DMS114 treated with DMSO at 0.1 percent for 48 hours (cell line): ENCODE data around the gene TM9SF1.

Experiments used
- DNase-seq: peaks from one replicate; lab custom pipeline; 2025; ENCODE audit not compliant: unreplicated experiment; lab: John Stamatoyannopoulos, UW

The TM9SF1 gene, protein sequence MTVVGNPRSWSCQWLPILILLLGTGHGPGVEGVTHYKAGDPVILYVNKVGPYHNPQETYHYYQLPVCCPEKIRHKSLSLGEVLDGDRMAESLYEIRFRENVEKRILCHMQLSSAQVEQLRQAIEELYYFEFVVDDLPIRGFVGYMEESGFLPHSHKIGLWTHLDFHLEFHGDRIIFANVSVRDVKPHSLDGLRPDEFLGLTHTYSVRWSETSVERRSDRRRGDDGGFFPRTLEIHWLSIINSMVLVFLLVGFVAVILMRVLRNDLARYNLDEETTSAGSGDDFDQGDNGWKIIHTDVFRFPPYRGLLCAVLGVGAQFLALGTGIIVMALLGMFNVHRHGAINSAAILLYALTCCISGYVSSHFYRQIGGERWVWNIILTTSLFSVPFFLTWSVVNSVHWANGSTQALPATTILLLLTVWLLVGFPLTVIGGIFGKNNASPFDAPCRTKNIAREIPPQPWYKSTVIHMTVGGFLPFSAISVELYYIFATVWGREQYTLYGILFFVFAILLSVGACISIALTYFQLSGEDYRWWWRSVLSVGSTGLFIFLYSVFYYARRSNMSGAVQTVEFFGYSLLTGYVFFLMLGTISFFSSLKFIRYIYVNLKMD

GRCh38 chr14:24195186-24196070 lies at the start of gene TM9SF1:
Gene TM9SF1 (minus strand): TSS chr14:24195441. CDS start chr14:24195019, 422 bp downstream.
- DNase-seq = peak; percentile 42

GRCh38 chr14:24243336-24243836 lies 48.1 kb upstream of the TM9SF1 start:
- DNase-seq = no peak

- DNase-seq = peak; percentile 94
Measured at GRCh38 chr14:24241829-24242443, 46.7 kb upstream of the TM9SF1 start.

DNA sequence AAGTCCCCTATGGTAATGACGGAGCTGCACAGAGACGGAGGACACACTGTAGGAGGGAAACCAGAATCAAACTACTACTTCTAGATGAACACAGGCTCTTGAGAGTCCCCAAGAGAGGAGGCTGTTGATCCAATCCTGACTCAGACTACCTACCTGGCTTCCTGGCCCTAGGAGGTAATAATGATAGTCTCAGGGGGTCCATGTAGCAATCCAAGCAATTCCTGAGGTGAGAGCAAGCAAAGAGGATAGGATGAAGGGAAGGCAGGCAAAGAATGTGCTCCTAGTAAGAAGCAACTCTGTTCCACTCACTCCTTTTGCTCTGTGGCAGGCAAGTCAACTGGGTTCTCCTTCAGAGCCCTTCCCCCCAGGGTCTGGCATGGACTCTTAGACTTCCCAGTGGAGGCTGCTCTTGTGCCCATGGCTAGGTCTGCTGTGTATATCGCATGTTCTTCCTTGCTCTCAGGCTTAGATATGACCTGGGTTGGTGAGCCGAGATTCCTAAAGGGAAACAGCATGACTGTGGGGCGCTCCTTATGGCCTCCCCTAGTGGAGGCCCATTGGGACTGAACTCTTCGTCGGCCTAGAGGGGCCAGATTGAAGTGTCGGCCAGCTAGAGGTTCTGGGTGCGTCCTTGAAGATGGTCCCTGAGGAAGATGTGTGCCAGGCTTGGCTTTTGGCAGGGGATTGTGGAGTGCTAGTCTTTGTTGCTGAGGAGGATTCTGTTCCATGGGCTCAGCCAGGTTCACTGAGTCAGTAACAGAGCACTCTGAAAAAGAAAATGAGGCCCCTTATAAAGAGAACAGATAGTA lies 45.1 kb upstream of the TM9SF1 start:
- DNase-seq = no peak

DNA sequence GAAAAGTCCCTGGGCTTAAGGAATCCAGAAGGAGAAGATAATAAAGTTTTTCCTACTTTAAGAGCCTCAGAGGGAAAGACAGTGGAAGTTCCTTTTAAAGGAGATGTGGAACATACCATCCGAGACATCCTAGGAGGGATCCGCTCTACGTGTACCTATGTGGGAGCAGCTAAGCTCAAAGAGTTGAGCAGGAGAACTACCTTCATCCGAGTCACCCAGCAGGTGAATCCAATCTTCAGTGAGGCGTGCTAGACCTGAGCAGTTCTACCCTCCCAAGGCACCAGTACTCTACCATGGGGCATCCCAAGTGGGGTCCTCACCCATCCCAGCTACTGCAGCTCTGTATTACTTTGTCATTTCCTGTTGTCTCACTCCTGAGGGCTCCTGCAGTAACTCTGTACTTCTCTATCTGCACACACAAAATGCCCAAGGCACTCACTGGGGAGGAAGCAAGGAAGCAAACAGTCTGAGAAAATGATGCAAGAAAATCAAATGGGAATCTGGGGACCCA lies 43.3 kb upstream of the TM9SF1 start:
- DNase-seq = no peak

GRCh38 chr14:24238123-24238522 lies 42.9 kb upstream of the TM9SF1 start:
- no peak for DNase-seq

DNA sequence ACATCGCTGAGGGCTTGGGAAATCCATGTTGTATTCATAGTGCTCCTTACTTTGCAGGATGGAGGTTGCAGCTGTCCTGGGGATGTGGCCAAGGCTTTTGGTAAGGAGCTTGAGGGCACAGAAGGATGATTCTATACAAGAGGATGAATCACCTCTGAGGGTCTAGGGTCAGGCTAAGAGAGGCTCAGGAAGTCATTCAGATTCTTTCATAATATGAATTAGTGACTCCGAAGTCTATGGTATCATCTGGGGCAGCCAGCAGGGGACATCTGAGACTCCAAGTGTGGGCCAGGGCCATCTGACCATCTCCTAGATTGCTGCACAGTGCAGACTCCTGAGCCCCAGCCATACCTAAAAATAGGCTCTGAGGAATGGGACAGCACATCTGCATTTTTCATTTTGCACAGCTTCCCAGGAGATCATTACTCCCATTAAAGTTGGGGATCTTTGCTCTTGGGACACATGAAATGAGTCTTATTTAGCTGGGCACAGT lies 42.3 kb upstream of the TM9SF1 start:
- DNase-seq = no peak

GRCh38 chr14:24236689-24237462 lies 41.6 kb upstream of the TM9SF1 start:
- no peak for DNase-seq

- no peak for DNase-seq
Measured at GRCh38 chr14:24235804-24236688, 40.8 kb upstream of the TM9SF1 start.

DNA sequence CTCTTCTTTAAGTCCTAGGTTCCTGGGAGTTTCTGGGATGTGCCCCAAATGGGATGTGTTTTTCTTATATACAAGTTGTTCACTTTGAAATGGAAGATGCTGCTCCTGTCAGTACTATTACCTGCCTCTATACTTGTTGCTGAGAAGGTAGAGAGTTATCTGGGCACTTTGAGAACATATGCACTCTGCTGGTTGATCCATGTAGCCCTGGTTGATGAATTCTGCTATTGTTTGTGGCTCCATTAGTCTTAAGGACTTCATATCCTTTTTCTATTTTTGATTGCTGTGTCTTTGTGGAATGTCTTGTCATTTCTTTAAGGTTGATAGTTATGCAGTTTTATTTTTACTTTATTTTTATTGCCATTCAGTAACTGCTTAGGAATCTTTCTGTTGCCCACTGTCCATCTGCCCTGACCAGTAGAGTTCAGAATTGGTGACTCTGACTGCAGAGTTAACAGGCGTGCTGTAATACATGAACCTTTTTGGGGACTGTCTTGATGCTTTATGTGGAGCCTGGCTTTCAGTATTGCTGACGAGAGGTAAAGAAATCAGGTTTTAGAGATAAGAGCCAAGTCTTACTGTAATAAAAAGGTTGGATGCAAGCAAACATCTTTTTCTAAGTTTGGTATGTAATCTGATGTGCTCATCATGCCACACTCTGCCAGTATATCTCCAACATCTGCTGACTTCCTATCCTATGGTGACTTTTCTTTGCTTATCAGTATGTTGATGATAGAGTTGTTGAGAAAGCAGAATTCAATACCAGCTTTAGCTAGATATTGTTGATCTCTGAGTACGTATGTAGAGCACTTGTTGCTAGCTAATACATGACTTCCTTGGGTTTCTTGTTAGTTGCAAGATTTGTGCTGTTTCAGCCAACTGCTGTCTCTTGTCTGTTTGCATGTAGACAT lies 39.1 kb upstream of the TM9SF1 start:
- no peak for DNase-seq

DNA sequence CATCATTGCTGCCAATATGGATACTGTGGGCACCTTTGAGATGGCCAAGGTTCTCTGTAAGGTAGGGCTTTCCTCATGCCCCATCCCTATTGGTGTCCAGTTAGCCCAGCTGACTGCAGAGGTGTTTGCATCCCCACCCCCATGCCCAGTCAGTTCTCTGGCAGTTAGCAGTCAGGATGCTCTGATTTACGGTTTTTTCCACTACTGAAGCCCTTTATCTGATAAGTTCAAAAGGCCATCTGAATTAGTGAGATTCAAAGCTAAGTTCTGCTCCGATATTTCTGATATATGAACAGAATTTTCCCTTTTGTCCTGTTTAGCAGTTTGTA lies 38.3 kb upstream of the TM9SF1 start:
- DNase-seq = no peak

DNA sequence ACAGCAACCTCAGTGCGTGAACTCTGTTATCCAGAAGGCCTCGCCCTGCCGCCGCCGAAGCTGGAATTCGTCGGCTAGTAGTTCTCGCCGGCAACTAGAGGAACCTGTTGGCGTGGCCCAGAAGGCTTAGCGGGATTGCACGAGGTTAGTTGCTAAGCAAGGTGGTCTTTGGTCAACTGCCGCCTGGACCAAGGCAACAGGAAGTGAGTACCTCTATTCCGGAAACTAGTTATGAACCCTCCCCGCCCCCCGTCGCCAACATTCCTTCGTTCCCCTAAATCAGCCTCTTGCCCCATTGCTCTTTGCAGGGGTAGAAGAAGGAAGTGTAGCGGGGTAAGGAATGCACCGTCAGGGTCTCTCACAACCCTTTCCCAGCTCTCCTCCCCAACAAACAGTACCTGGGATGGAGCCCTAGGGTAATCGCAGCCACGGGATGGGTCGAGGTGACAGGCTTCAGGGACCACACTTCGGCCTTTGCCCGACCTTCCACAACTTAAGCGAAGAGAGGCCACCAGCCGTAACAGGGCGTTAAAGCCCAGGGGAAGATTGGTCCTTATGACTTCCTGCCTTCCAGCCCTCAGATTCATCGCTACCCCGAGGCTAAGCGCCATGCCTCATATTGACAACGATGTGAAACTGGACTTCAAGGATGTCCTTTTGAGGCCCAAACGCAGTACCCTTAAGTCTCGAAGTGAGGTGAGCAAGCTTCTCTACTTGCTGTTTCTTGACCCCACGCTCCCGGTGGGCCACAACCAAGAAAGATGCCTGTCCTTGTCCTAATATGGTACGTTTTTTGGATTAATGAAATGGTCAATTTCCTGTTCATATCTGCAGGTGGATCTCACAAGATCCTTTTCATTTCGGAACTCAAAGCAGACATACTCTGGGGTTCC lies 37.6 kb upstream of the TM9SF1 start, which contains the start of gene GMPR2:
TSS of gene GMPR2 (plus strand) at position 285 of the 893 bp plus-strand sequence. CDS start at position 610, 325 bp downstream.
- peak; percentile 82 for DNase-seq

GRCh38 chr14:24232121-24232644 lies 36.9 kb upstream of the TM9SF1 start, which contains the start of gene NEDD8:
Gene NEDD8 (minus strand): TSS chr14:24232367. CDS start chr14:24232267, 100 bp downstream.
- DNase-seq = peak; percentile 87

DNA sequence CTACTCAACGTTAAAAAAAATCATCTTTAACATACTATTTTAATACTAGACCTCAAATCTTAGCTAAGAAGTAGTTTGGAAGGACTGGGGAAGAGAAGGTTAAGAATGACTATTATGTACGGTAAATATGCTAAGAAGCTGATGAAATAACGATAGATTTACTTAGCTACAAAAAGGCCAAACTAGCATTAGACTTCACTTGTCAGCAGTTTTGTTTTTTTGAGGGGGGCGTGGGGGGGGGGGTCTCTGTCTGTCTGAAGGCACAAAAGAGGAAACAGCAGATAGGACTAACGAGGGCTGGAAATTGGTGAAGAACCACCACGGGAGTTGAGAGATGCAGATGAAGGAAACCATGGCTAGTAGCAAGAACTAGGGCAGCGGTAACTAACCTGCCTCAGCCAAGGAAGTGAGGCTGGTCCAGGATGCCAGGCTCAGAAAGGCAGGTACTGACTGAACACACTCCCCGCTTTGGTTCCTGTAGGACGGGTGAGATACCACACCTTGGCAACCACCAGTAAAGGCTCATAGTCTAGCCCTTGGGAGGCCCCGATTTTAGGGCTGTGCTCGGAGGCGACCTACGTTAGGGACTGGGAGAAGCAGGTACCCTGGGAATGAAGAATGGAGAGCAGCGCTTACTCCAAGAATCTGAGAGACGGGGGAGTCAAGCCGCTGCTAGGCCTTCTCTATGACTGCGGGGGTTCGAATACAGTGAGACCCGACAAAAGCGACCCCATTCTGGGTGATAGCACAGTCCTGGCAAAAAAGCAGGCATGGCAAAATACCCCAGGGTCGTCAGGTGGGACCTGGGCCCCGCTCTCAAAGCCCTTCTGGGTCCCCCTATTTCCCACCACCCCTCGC lies 36.3 kb upstream of the TM9SF1 start:
- DNase-seq = no peak

- DNase-seq = no peak
Measured at GRCh38 chr14:24228902-24229301, 33.7 kb upstream of the TM9SF1 start.
